HG03066 (cell line): ENCODE results near the gene FBXO11.

Source experiments
- ATAC-seq: cut with Tn5 transposase; IDR thresholded peaks from one replicate; pipeline ENCODE4 v1.9.1; 2021; ENCODE audit warnings: low read depth; ENCODE audit not compliant: unreplicated experiment

FBXO11 gene

GRCh38 chr2:47799031-47799609, 107.2 kb downstream of the FBXO11 start:
- no peak for ATAC-seq

- no peak for ATAC-seq
Measured at GRCh38 chr2:47798631-47799030, 107.7 kb downstream of the FBXO11 start.

GRCh38 chr2:47796090-47796697, 110.1 kb downstream of the FBXO11 start:
- no peak for ATAC-seq

- ATAC-seq = no peak
Measured at GRCh38 chr2:47785986-47786385, 120.3 kb downstream of the FBXO11 start.

GRCh38 chr2:47784352-47784851, 121.9 kb downstream of the FBXO11 start:
- ATAC-seq = no peak

GRCh38 chr2:47783486-47784351, 122.6 kb downstream of the FBXO11 start:
- ATAC-seq = peak; percentile 39

GRCh38 chr2:47782671-47783485, 123.4 kb downstream of the FBXO11 start, which contains the start of gene MSH6:
MSH6 (plus strand) TSS chr2:47783145; CDS start chr2:47783234, 89 bp downstream.
- peak; percentile 76 for ATAC-seq

- peak; percentile 2 for ATAC-seq
Measured at GRCh38 chr2:47782381-47782670, 124.0 kb downstream of the FBXO11 start.

GRCh38 chr2:47779426-47779790, 126.9 kb downstream of the FBXO11 start:
- no peak for ATAC-seq

- no peak for ATAC-seq
Measured at GRCh38 chr2:47778698-47779425, 127.4 kb downstream of the FBXO11 start.

- no peak for ATAC-seq
Measured at GRCh38 chr2:47777277-47777937, 128.9 kb downstream of the FBXO11 start.

- ATAC-seq = no peak
Measured at GRCh38 chr2:47774567-47774966, 131.7 kb downstream of the FBXO11 start.

- ATAC-seq = no peak
Measured at GRCh38 chr2:47772343-47772742, 134.0 kb downstream of the FBXO11 start.

- no peak for ATAC-seq
Measured at GRCh38 chr2:47771211-47771610, 135.1 kb downstream of the FBXO11 start.

- no peak for ATAC-seq
Measured at GRCh38 chr2:47769318-47769717, 137.0 kb downstream of the FBXO11 start.

- no peak for ATAC-seq
Measured at GRCh38 chr2:47767880-47768609, 138.3 kb downstream of the FBXO11 start.

GRCh38 chr2:47767497-47767844, 138.8 kb downstream of the FBXO11 start:
- no peak for ATAC-seq

GRCh38 chr2:47751856-47752414, 154.4 kb downstream of the FBXO11 start:
- peak; percentile 31 for ATAC-seq

- ATAC-seq = no peak
Measured at GRCh38 chr2:47747878-47748277, 158.4 kb downstream of the FBXO11 start.
